ENCODE data around the gene KDM8. TPM values are rescaled to one million over a fixed set of nuclear protein-coding genes. Genes with fewer than 3 reads are reported as not detected.

Gene KDM8
- total RNA-seq, 1 experiment from 2014 or later = 15.5 TPM

GRCh38 chr16:27188633-27189032 is 14.7 kb upstream of the KDM8 start:
- no peak overlapping the region for H2BK120ac ChIP-seq (ENCODE audit: low read depth, low read length, poor library complexity, severe bottlenecking)
- peaks cover 2 to 12% of the 10 kb centered on the region in 2 experiments; a peak in 3 of 4 replicates for H3K4me1 Mint-ChIP-seq

More at GRCh38 chr16:27188633-27189032, 14.7 kb upstream of the KDM8 start:
- Histone ChIP-seq H4K20me1 (ENCODE audit: control insufficient read depth, insufficient read depth, insufficient read length) (no peaks in the 10 kb centered on the region), H3K14ac (ENCODE audit: insufficient read depth, low read length) (no peak overlapping the region), H3K4me1 (ENCODE audit: insufficient read depth, low read length) (no peaks in the 10 kb centered on the region; the same call in 1 of the 2 replicates), H3K79me2 (ENCODE audit: insufficient read depth, low read length) (no peaks in the 10 kb centered on the region), H3K27me3 (ENCODE audit: insufficient read depth, low read length) (no peaks in the 10 kb centered on the region), H2BK12ac (ENCODE audit: insufficient read length, low read depth, low read length) (no peak overlapping the region), H3K9ac (ENCODE audit: extremely low read depth, insufficient read length, low read length) (no peak overlapping the region), H4K8ac (replicated peaks; ENCODE audit: insufficient read length, low read depth, low read length) (no peak overlapping the region), H3T11ph (ENCODE audit: low read length) (no peak overlapping the region), H2AK5ac (ENCODE audit: insufficient read length, low read length) (no peak overlapping the region), H2BK5ac (ENCODE audit: insufficient read length, low read length) (no peak overlapping the region), H2BK15ac (ENCODE audit: low read depth, low read length) (no peak overlapping the region), H3K23ac (ENCODE audit: insufficient read length, low read depth, low read length) (no peak overlapping the region), H3K79me1 (ENCODE audit: insufficient read depth, low read depth, low read length, poor library complexity, severe bottlenecking) (no peaks in the 10 kb centered on the region), H3K23me2 (ENCODE audit: insufficient read length, low read depth, low read length, poor library complexity, severe bottlenecking) (no peaks in the 10 kb centered on the region), H2AFZ (ENCODE audit: low read length) (no peak overlapping the region), H3K4me2 (ENCODE audit: insufficient read depth, insufficient read length, low read length) (no peak overlapping the region), H3K18ac (ENCODE audit: insufficient read length, low read depth, low read length) (no peak overlapping the region), H4K5ac (ENCODE audit: insufficient read length, low read depth, low read length) (no peak overlapping the region), H3K27ac (ENCODE audit: insufficient read length, low read depth, low read length) (no peak overlapping the region), H2BK20ac (ENCODE audit: low read depth, low read length, poor library complexity, severe bottlenecking) (no peak overlapping the region), H3K9me3 (ENCODE audit: control insufficient read depth, low read depth, low read length) (no peaks in the 10 kb centered on the region), H3K4ac (ENCODE audit: low read depth, low read length) (no peak overlapping the region), H4K91ac (ENCODE audit: insufficient read length, low read depth, low read length) (no peak overlapping the region), H3K56ac (ENCODE audit: insufficient read length, low read depth, low read length) (no peak overlapping the region)
- no peaks in the 10 kb centered on the region for H3K9me3 Mint-ChIP-seq
- no peak for DNase-seq
- TF ChIP-seq, protein P1, sequence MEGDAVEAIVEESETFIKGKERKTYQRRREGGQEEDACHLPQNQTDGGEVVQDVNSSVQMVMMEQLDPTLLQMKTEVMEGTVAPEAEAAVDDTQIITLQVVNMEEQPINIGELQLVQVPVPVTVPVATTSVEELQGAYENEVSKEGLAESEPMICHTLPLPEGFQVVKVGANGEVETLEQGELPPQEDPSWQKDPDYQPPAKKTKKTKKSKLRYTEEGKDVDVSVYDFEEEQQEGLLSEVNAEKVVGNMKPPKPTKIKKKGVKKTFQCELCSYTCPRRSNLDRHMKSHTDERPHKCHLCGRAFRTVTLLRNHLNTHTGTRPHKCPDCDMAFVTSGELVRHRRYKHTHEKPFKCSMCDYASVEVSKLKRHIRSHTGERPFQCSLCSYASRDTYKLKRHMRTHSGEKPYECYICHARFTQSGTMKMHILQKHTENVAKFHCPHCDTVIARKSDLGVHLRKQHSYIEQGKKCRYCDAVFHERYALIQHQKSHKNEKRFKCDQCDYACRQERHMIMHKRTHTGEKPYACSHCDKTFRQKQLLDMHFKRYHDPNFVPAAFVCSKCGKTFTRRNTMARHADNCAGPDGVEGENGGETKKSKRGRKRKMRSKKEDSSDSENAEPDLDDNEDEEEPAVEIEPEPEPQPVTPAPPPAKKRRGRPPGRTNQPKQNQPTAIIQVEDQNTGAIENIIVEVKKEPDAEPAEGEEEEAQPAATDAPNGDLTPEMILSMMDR (conservative IDR thresholded peaks at IDR 0.05) = no peak
- no peak overlapping the region for H3K27ac Mint-ChIP-seq
- H3K4me3 Mint-ChIP-seq = no peak overlapping the region
- WGBS (ENCODE audit: extremely low coverage, insufficient read length, low lambda C conversion rate) = no CpG with 5 or more reads among the region's 2 CpGs
- H3K27me3 Mint-ChIP-seq (ENCODE audit: low read depth) = no peaks in the 10 kb centered on the region; the same call in none of the 2 replicates
- no peaks in the 10 kb centered on the region for H3K36me3 Mint-ChIP-seq (ENCODE audit: insufficient read depth in 1 of 3, low read depth in 3 of 3)
